ENCODE results near the gene ORC2. TPM values are rescaled to one million over a fixed set of nuclear protein-coding genes. Genes with fewer than 3 reads are reported as not detected.

The ORC2 gene
- total and polyA plus RNA-seq, 8 donors = 5.3 to 62.0 (median 15.1) TPM

DNA sequence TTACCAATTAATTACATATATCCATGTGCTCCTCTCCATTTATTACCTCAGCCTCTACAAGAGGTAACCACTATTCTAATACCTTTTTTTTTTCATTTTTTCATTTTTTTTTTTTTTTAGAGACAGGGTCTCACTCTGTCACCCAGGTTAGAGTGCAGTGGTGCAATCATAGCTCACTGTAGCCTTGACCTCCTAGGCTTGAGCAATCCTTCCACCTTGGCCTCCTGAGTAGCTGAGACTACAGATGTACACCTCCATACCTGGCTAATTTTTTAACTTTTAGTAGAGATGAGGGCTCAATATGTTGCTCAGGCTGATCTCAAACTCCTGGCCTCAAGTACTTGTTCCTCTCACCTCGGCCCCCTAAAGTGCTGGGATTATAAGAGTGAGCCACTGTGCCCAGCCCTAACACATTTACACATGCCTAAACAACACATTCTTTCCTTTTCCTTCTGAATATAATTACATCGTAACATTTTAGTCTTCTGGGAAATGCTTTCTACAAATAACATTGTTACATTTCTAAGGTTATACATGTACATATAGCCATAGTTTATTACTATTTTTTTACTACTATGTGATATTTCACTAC is 85.1 kb downstream of the ORC2 start:
- H3K27me3 ChIP-seq = no peaks in the 10 kb centered on the region
- 91 to 98% (median 97%) methylated on average over 2 of the region's 2 CpGs for WGBS, 5 donors
- intact Hi-C loops (cut with DNase I; ENCODE audit: low total_unique reads) = no loop called here
- no peak overlapping the region for H3K4me3 ChIP-seq
- H3K36me3 ChIP-seq = peaks cover 32 to 100% (median 96%) of the 10 kb centered on the region in 4 donors
- no peak overlapping the region for H3K27ac ChIP-seq
- TF ChIP-seq, protein P1, sequence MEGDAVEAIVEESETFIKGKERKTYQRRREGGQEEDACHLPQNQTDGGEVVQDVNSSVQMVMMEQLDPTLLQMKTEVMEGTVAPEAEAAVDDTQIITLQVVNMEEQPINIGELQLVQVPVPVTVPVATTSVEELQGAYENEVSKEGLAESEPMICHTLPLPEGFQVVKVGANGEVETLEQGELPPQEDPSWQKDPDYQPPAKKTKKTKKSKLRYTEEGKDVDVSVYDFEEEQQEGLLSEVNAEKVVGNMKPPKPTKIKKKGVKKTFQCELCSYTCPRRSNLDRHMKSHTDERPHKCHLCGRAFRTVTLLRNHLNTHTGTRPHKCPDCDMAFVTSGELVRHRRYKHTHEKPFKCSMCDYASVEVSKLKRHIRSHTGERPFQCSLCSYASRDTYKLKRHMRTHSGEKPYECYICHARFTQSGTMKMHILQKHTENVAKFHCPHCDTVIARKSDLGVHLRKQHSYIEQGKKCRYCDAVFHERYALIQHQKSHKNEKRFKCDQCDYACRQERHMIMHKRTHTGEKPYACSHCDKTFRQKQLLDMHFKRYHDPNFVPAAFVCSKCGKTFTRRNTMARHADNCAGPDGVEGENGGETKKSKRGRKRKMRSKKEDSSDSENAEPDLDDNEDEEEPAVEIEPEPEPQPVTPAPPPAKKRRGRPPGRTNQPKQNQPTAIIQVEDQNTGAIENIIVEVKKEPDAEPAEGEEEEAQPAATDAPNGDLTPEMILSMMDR (IDR thresholded peaks at IDR 0.05) = no peak
- TF ChIP-seq EP300 (IDR thresholded peaks at IDR 0.05) (no peak), POLR2AphosphoS5 (IDR thresholded peaks at IDR 0.05) (no peak), POLR2A (IDR thresholded peaks at IDR 0.05) (no peak)
- DNase-seq = no peak
- H3K4me1 ChIP-seq = no peaks in the 10 kb centered on the region
- H3K9me3 ChIP-seq = no peaks in the 10 kb centered on the region

DNA sequence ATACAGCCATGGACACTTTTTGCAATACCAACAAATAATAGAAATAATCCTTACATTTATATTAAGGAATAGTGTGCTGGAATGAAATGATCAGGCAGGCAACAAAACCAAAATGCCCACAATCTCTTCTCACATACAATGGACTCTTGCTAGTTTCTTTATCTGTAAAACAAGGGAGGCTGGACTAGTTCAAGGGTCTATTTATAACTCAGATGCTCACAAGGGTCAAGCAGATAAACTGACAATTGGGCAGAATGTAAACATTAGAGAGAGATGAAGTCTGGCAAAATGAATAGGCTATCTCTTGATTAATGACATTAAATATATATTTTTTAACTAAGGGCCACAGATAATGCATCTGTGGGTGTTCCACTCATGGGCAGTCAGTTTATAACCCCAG is 86.0 kb downstream of the ORC2 start:
- H3K27ac ChIP-seq = no peak overlapping the region
- DNase-seq = no peak
- TF ChIP-seq EP300 (IDR thresholded peaks at IDR 0.05) (no peak), POLR2A (IDR thresholded peaks at IDR 0.05) (no peak), POLR2AphosphoS5 (IDR thresholded peaks at IDR 0.05) (no peak)
- TF ChIP-seq, protein P1 (IDR thresholded peaks at IDR 0.05) = no peak
- intact Hi-C loops (cut with DNase I; ENCODE audit: low total_unique reads) = no loop called here
- no peaks in the 10 kb centered on the region for H3K27me3 ChIP-seq
- peaks cover 38 to 100% (median 95%) of the 10 kb centered on the region in 4 donors for H3K36me3 ChIP-seq
- no peaks in the 10 kb centered on the region for H3K4me1 ChIP-seq
- no peak overlapping the region for H3K4me3 ChIP-seq
- no peaks in the 10 kb centered on the region for H3K9me3 ChIP-seq

DNA sequence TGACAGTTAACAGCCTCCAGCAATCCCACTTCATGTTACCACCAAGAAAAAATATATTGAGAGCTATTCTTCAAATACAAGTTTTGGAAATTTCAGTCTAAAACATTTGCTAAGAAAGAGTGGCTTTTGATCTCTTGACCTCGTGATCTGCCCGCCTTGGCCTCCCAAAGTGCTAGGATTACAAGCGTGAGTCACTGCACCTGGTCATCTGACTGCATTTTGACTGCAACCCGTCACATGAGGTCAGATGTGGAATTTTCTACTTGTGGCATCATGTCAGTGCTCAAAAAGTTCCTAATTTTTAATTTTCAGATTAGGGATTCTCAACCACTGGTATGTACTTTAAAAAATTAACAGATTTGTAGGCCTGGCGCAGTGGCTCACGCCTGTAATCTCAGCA is 89.9 kb downstream of the ORC2 start:
- Histone ChIP-seq H3K27ac (no peak overlapping the region), H3K36me3 (peaks cover 27 to 85% (median 78%) of the 10 kb centered on the region in 4 donors), H3K27me3 (no peaks in the 10 kb centered on the region), H3K4me1 (peaks cover 0 to 8% (median 0%) of the 10 kb centered on the region in 4 donors), H3K9me3 (no peaks in the 10 kb centered on the region), H3K4me3 (no peak overlapping the region)
- intact Hi-C loops (cut with DNase I; ENCODE audit: low total_unique reads) = no loop called here
- TF ChIP-seq EP300 (IDR thresholded peaks at IDR 0.05) (no peak), POLR2AphosphoS5 (IDR thresholded peaks at IDR 0.05) (no peak), POLR2A (IDR thresholded peaks at IDR 0.05) (no peak)
- TF ChIP-seq, protein P1 (IDR thresholded peaks at IDR 0.05) = no peak
- 93 to 97% (median 96%) methylated on average over 6 of the region's 6 CpGs for WGBS, 5 donors
- no peak for DNase-seq

DNA sequence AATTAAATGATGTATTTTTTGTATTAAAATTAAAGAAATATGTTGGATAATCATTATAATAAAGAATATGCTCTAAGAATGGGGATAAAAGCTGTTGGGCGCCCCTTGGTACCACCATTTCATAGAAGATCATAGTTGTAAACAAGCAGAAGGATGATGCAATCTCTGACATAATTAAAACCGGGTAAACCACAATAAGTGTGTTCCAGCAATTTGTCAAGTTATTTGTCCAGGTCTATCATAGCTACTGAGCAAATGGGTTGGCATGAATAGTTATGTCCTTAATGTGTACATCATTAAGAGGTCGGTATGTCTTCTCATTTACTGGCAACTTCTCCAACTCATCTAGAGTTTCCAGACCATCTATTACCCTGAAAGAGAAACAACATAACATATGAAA is 92.3 kb downstream of the ORC2 start:
- Histone ChIP-seq H3K4me1 (peaks cover 4 to 26% (median 10%) of the 10 kb centered on the region in 4 donors), H3K36me3 (peaks cover 19 to 61% (median 55%) of the 10 kb centered on the region in 4 donors), H3K27ac (no peak overlapping the region), H3K27me3 (no peaks in the 10 kb centered on the region), H3K9me3 (no peaks in the 10 kb centered on the region), H3K4me3 (no peak overlapping the region)
- TF ChIP-seq EP300 (IDR thresholded peaks at IDR 0.05) = no peak
- no peak for TF ChIP-seq POLR2AphosphoS5 (IDR thresholded peaks at IDR 0.05)
- TF ChIP-seq POLR2A (IDR thresholded peaks at IDR 0.05) = no peak
- TF ChIP-seq, protein P1 (IDR thresholded peaks at IDR 0.05) = no peak
- no peak for DNase-seq
- WGBS, 5 donors = 69 to 85% (median 73%) methylated on average over 3 of the region's 3 CpGs
- intact Hi-C loops (cut with DNase I; ENCODE audit: low total_unique reads) = no loop called here

Measured in stomach (tissue), 9 donors.